Measurements from ENCODE around the gene ABHD2. TPM values are rescaled to one million over a fixed set of nuclear protein-coding genes. Genes with fewer than 3 reads are reported as not detected.

Gene ABHD2
- total RNA-seq, 6 donors from 2014 or later, result 84.1 to 230 (median 174) TPM

DNA sequence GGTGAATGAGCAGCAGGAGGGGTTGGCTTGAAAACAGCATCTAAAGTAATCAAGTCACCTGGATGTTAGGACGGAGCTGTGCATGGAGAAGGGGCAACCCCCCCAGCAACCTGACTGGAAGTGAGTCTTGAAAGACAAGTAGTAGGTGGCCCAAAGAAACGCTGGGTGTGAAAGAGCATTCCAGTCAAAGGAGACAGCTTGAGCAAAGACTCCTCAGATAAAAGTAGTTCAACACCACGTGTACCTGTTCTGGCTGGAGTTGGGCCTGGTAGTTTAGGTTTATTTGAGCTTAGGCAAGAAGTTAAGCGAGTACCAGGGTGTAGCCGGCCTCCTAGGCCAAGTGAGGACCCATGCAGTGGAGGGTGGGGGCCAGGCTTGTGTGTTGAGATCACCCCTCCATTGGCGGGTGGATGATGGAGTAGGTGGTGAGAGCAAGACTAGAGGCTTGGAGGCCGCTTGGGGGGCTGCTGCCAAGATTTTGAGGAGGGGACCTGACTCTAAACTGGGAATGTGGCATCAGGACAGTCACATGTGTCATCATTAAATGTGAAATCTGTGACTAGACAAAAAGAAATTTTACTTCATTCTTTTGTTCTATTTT lies 61.3 kb downstream of the ABHD2 start:
- ATAC-seq (ENCODE audit: low FRiP score in 2 of 2) (peak in 1 of 2 donors; percentile 52), DNase-seq (peak in 1 of 2 donors; percentile 72)
- H3K9me3 ChIP-seq, result no peaks in the 10 kb centered on the region
- peak overlapping the region; percentile 48 to 75 (median 62) for H3K27ac ChIP-seq
- peaks cover 11 to 37% (median 20%) of the 10 kb centered on the region in 4 donors for H3K36me3 ChIP-seq
- peaks cover 8 to 25% (median 19%) of the 10 kb centered on the region in 4 donors for H3K4me1 ChIP-seq
- TF ChIP-seq, protein P1, sequence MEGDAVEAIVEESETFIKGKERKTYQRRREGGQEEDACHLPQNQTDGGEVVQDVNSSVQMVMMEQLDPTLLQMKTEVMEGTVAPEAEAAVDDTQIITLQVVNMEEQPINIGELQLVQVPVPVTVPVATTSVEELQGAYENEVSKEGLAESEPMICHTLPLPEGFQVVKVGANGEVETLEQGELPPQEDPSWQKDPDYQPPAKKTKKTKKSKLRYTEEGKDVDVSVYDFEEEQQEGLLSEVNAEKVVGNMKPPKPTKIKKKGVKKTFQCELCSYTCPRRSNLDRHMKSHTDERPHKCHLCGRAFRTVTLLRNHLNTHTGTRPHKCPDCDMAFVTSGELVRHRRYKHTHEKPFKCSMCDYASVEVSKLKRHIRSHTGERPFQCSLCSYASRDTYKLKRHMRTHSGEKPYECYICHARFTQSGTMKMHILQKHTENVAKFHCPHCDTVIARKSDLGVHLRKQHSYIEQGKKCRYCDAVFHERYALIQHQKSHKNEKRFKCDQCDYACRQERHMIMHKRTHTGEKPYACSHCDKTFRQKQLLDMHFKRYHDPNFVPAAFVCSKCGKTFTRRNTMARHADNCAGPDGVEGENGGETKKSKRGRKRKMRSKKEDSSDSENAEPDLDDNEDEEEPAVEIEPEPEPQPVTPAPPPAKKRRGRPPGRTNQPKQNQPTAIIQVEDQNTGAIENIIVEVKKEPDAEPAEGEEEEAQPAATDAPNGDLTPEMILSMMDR (IDR thresholded peaks at IDR 0.05), result no peak
- TF ChIP-seq POLR2AphosphoS5 (IDR thresholded peaks at IDR 0.05) (no peak), EP300 (IDR thresholded peaks at IDR 0.05) (no peak), POLR2A (IDR thresholded peaks at IDR 0.05) (no peak)
- no peak overlapping the region for H3K4me3 ChIP-seq
- no peaks in the 10 kb centered on the region for H3K27me3 ChIP-seq
- WGBS, 2 donors, result 68 to 76% methylated on average over 5 to 7 of the region's 7 CpGs

DNA sequence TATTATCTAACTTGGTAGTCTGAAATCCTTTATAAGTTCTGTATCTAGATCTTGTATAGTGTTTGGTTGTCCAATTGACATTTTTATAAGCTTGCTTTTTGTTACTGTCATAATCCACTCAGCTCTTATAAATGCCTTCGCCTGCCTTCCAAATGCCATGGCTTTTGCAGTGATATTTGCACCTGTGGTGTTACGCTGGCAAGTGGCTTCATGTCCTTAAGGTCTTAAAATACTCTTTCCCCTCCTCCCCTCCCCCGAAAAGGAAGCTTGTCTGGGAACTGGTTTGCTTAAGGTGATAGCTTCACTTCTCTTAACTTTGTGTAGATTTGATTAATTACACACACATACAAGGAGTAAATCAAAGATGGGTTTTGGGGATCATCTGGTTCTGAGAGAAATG lies 62.0 kb downstream of the ABHD2 start:
- H3K27me3 ChIP-seq, result no peaks in the 10 kb centered on the region
- peaks cover 8 to 25% (median 18%) of the 10 kb centered on the region in 4 donors for H3K4me1 ChIP-seq
- peak overlapping the region; percentile 48 to 75 (median 62) for H3K27ac ChIP-seq
- TF ChIP-seq, protein P1 (IDR thresholded peaks at IDR 0.05), result no peak
- TF ChIP-seq POLR2AphosphoS5 (IDR thresholded peaks at IDR 0.05) (no peak), POLR2A (IDR thresholded peaks at IDR 0.05) (no peak), EP300 (IDR thresholded peaks at IDR 0.05) (no peak)
- WGBS, 2 donors, result 69 to 81% methylated on average over 3 of the region's 3 CpGs
- ATAC-seq (ENCODE audit: low FRiP score in 2 of 2) (no peak), DNase-seq (peak in 1 of 2 donors; percentile 40)
- H3K9me3 ChIP-seq, result no peaks in the 10 kb centered on the region
- H3K4me3 ChIP-seq, result no peak overlapping the region
- H3K36me3 ChIP-seq, result peaks cover 13 to 44% (median 23%) of the 10 kb centered on the region in 4 donors

DNA sequence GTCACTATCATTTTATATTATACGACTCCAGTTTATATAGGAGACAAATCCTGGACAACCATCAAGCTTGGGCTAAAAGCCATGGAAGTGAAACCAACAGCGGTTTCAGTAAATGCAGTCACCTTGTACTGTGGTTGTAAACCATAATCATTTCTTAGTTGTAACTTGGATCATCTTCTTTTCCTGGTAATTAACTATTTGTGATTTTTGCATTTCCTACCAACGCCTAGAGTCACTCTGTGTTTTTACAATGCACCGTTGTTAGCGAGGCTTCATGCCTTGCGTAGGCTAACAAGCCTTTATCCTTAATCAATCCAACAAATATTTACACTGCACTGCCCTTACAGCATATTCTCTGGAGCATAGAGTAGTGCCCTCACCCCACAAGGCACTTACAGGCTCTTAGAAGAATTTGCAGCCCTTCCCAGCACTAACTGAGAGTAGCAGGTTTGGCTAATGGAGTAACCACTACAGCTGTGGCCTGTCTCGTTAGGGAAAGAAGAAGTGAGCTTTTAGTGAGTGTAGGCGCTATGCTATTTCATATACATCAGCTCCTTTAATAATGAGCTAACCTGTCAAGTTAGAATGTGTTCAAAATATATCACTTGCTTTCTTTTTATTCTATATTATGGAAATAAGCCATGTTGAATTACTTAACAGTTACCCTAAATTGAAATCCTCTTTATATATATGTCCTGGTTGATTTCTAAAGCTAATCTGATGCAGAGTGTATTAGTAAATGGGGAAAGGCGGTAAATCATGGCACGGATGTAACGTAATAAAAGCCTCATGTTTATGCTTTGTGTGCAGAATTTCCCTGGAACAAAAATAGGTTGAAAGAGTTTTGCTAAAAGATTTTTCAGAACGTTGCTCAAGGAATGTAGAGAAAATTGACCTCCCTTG lies 62.8 kb downstream of the ABHD2 start:
- H3K27ac ChIP-seq, result peak overlapping the region; percentile 48 to 75 (median 62)
- DNase-seq (peak in 1 of 2 donors; percentile 76), ATAC-seq (ENCODE audit: low FRiP score in 2 of 2) (peak; percentile 75 to 93)
- H3K27me3 ChIP-seq, result no peaks in the 10 kb centered on the region
- WGBS, 2 donors, result 62 to 68% methylated on average over 12 of the region's 12 CpGs
- peaks cover 19 to 45% (median 28%) of the 10 kb centered on the region in 4 donors for H3K36me3 ChIP-seq
- H3K4me1 ChIP-seq, result peaks cover 8 to 25% (median 18%) of the 10 kb centered on the region in 4 donors
- TF ChIP-seq, protein P1 (IDR thresholded peaks at IDR 0.05), result no peak
- TF ChIP-seq EP300 (IDR thresholded peaks at IDR 0.05) (peak in 1 of 4 donors; percentile 34), POLR2AphosphoS5 (IDR thresholded peaks at IDR 0.05) (peak; percentile 32 to 39)
- H3K4me3 ChIP-seq, result no peak overlapping the region
- no peaks in the 10 kb centered on the region for H3K9me3 ChIP-seq

DNA sequence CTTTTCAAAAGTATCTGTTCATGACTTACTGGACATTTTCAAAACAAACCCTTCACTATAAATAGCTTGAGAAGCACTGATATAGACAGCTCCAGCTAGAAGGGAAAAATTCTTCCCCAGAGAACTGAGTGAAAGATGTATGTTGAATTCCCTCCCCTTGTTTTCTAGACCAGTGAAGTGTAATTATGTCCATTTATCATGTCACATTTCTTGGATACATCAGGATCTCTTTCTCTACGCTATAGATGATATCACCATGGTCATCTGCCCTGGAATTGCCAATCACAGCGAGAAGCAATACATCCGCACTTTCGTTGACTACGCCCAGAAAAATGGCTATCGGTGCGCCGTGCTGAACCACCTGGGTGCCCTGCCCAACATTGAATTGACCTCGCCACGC lies 66.9 kb downstream of the ABHD2 start:
- ATAC-seq (ENCODE audit: low FRiP score in 2 of 2) (no peak), DNase-seq (no peak)
- no peak overlapping the region for H3K4me3 ChIP-seq
- WGBS, 2 donors, result 97 to 98% methylated on average over 10 of the region's 10 CpGs
- TF ChIP-seq EP300 (IDR thresholded peaks at IDR 0.05), result no peak
- TF ChIP-seq, protein P1 (IDR thresholded peaks at IDR 0.05), result no peak
- peaks cover 3 to 13% (median 7%) of the 10 kb centered on the region in 4 donors for H3K4me1 ChIP-seq
- peaks cover 19 to 77% (median 43%) of the 10 kb centered on the region in 4 donors for H3K36me3 ChIP-seq
- no peaks in the 10 kb centered on the region for H3K27me3 ChIP-seq
- H3K27ac ChIP-seq, result no peak overlapping the region
- H3K9me3 ChIP-seq, result no peaks in the 10 kb centered on the region

Data from upper lobe of left lung (tissue), 6 donors.